ENCODE data around the gene WNT3A.
A peak's percentile ranks its signal among the peaks of the same experiment; 100 is the strongest.

The WNT3A gene

DNA sequence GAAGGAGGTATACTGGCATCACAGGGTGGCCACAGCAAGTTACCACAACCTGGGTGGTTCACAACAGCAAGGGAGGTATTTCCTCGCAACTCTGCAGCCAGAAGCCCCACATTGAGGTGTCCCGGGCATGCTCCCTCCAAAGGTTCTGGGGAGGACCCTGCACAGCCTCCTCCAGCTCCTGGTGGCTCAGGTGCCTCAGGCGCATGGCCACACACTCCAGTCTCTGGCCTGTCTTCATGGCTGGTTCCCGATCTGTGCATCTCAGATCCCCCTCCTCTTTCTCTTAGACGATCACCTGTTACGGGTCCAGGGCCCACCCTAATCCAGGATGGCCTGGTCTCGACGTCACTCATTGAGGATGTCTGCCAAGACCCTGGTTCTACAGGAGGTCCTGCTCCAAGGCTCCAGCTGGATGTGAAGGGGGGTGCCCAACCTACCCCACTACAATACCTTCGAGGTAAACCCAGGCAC lies 69.0 kb downstream of the WNT3A start:
- no peak overlapping the region for H3K4me3 ChIP-seq (ENCODE audit: control insufficient read depth, low read depth, low read length)
- no peak for DNase-seq (ENCODE audit: low read depth)
- TF ChIP-seq, protein P1, sequence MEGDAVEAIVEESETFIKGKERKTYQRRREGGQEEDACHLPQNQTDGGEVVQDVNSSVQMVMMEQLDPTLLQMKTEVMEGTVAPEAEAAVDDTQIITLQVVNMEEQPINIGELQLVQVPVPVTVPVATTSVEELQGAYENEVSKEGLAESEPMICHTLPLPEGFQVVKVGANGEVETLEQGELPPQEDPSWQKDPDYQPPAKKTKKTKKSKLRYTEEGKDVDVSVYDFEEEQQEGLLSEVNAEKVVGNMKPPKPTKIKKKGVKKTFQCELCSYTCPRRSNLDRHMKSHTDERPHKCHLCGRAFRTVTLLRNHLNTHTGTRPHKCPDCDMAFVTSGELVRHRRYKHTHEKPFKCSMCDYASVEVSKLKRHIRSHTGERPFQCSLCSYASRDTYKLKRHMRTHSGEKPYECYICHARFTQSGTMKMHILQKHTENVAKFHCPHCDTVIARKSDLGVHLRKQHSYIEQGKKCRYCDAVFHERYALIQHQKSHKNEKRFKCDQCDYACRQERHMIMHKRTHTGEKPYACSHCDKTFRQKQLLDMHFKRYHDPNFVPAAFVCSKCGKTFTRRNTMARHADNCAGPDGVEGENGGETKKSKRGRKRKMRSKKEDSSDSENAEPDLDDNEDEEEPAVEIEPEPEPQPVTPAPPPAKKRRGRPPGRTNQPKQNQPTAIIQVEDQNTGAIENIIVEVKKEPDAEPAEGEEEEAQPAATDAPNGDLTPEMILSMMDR (conservative IDR thresholded peaks at IDR 0.05; ENCODE audit: control insufficient read depth, insufficient read depth, low read depth, low read length), result no peak

DNA sequence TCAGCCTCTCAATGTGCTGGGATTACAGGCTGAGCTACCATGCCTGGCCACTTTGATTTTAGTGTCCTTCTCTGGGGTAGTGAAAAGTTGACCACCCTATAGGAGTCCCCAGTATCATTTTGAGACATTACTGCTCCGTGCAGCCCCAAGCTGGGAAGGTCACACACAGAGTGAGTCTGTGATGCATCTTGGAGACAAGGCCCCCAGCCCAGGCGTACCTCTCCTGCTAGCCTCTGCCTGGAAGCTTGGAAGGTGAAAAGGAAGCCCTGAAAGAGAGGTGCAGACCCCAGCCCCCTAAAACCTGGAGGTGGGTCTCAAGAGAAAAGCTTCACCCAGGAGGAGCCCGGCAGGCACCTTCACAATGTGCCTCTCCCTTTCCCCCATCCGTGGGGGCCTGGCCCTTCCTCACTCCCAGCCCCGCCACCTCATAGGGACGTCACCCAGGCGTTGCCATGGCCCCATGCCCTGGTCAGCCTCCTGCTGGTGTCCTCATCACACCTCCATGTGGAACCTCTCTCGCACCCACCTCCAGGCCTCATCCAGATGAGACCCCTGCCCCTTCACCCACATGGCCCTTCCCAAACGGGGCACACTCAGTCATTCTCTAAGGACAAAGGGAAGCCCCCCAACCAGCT lies 70.1 kb downstream of the WNT3A start:
- no peak overlapping the region for H3K4me3 ChIP-seq (ENCODE audit: control insufficient read depth, low read depth, low read length)
- TF ChIP-seq, protein P1 (conservative IDR thresholded peaks at IDR 0.05; ENCODE audit: control insufficient read depth, insufficient read depth, low read depth, low read length), result no peak
- DNase-seq (ENCODE audit: low read depth), result no peak

DNA sequence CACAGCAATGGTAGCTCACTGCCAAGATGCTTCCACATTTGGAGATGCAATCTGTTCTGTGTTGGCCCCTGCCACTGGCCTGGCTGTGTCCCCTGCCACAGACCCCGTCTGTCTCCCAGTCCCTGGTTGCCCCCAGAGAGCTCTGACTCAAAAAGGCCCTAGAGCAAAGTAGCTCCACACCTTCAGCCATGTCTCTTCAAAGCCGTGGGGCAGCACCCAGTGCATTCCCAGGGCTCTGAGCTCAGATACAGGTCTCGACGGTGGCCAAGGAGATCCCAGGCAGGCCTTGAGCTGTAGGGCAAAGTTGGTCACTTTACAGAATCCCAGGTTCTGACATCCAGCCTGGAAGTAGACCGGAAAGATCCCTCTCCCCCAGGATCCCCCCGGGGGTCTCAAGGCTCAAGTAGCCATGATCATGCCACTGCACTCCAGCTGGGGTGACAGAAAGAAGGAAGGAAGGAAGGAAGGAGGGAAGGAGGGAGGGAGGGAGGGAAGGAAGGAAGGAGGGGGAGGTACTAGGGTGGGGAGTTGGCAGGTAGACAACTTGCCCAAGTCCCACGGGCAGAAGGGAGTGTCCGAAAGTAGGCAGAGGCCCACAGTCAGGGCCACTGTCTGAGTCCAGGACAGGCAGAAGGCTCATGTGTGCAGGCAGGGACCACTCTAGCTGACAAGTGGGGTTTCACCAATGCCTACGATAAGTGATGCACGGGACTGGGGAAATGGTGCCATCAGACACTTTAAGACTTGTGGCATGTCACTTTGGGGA lies 71.0 kb downstream of the WNT3A start:
- H3K4me3 ChIP-seq (ENCODE audit: control insufficient read depth, low read depth, low read length), result no peak overlapping the region
- no peak for DNase-seq (ENCODE audit: low read depth)
- TF ChIP-seq, protein P1 (conservative IDR thresholded peaks at IDR 0.05; ENCODE audit: control insufficient read depth, insufficient read depth, low read depth, low read length), result no peak

DNA sequence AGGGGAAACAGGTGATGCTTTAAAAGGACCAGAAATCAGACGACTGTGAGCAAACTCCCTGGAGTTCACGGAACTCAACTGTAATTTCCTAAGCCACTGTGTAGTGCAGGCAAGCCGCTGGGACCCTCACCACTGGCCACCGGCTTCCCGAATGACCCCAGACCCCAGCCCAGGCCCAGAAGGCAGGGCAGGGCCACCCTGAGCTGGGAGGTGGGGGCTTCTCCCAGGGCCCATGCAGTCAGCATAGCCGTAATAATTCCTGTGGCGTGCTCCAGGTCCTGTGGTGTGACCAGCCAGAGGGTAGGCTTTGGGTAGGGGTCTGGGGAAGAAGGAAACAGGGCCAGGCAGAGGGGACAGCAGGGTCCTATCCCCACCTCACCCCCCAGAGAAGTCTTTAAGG lies 72.2 kb downstream of the WNT3A start:
- H3K4me3 ChIP-seq (ENCODE audit: control insufficient read depth, low read depth, low read length), result no peak overlapping the region
- TF ChIP-seq, protein P1 (conservative IDR thresholded peaks at IDR 0.05; ENCODE audit: control insufficient read depth, insufficient read depth, low read depth, low read length), result no peak
- no peak for DNase-seq (ENCODE audit: low read depth)

DNA sequence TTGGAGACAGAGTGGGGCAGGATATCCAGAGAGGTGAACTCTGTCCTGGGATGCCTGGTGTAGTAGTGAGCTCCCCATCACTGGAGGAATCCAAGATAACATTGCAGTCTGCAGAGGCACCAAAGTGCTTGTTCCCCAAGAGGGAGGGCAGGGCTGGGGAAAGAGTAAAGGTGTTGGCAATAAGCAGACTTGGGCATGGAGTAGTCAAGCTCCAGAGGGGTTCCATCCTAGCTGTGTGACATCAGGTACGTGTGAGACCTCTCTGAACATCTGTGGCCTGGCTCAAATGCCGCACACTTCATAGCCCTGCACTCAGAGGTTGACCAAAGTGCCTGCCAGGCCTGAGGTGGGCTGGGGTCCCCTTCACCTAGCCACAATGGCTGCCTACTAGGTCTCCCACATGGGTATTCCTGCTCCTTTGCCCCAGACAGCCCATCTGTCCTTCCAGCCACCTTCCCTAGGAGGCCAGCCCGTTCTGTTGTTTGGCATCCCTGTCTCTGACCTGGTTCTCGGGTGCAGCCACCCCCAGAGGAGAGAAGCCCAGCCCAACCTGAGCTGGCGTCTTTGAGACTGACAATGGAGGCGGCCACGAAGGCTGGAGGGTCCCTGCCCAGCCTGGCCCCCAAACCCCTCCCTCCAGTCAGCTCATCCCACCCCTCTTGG lies 72.9 kb downstream of the WNT3A start:
- TF ChIP-seq, protein P1 (conservative IDR thresholded peaks at IDR 0.05; ENCODE audit: control insufficient read depth, insufficient read depth, low read depth, low read length), result no peak
- no peak for DNase-seq (ENCODE audit: low read depth)
- no peak overlapping the region for H3K4me3 ChIP-seq (ENCODE audit: control insufficient read depth, low read depth, low read length)

DNA sequence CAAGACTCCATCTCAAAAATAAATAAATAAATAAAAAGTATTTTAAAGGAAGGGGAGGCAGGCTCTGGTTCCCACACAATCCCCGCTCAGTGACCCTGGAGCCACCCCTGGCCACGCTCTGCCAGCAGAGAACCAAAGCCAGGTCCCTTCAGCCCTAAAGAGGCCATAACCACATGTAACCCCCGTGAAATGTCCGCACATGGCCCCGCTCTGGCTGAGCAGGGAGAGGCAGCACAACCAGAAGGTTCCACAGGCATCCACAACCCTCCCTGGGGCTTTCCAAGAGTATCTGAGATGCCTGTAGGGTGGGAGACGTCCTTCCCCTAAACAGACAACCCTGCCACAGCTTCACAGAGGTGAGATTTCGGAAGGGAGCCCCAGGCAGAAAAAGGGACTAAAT lies 74.3 kb downstream of the WNT3A start:
- TF ChIP-seq, protein P1 (conservative IDR thresholded peaks at IDR 0.05; ENCODE audit: control insufficient read depth, insufficient read depth, low read depth, low read length), result no peak
- H3K4me3 ChIP-seq (ENCODE audit: control insufficient read depth, low read depth, low read length), result peak overlapping the region; percentile 60
- DNase-seq (ENCODE audit: low read depth), result no peak

All from fibroblast of mammary gland (primary cell).